ENCODE data around the gene SDHAF2. TPM values are rescaled to one million over a fixed set of nuclear protein-coding genes. Genes with fewer than 3 reads are reported as not detected.
"Not testable (repeated sequence)": the region's sequence is repeated elsewhere in the genome, so short reads cannot be mapped to it uniquely, and the experiment has no call there.

SDHAF2 gene
- total RNA-seq, 1 donor from 2014 or later = 68.5 TPM

DNA sequence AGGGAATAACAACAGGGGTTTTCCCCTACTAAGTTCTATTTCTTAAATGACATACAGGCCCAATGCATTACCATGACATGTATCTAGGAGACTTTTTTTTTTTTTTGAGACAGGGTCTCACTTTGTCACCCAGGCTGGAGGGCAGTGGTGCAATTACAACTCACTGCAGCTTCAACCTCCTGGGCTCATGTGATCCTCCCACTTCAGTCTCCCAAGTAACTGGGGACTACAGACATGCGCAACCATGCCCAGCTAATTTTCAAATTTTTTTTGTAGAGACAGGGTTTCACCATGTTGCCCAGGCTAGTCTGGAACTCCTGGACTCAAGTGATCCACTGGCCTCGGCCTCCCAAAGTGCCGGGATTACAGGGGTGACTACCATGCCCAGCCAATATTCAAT lies 7.7 kb upstream of the SDHAF2 start:
- FAIRE-seq = no peak

DNA sequence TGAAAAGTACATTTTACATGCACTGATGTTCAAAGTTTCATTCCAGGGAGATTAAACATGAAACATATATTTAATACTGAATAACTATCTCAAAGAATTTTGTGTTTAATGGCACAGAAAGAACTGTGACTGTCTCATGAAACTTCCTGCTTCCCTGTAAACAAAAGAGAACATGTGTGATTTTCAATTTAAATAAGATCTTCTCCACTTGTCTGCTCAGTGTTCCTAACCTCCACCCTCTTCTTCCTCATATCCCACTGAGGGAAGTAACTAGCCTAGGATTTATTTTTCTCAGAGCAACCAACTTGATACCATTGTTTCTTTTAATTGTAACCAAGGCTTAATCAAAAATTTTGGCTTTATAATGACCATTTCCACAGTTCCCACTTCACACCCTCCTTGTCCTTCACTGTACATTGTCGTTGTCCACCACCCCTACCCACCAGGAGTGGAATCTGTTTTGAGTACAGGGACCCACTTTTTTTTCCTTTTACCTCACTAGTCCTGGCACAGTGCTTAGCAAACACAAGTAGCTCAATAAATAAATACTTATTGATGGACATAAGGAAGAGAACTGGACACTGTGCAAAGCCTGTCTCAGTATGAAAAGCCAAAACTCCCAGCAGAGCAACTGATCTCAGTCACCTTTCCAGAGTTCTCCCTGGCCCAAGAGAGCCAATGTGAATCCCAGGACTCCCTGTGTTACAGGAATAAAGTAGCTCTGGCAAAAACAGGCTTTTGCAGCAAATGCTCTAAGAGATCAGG lies 4.4 kb upstream of the SDHAF2 start:
- no peak for FAIRE-seq
- no peak for DNase-seq (ENCODE audit: low spot score in 2 of 2)

More for the DNA sequence above, 7.7 kb upstream of the SDHAF2 start:
- no peak for DNase-seq (ENCODE audit: low spot score in 2 of 2)

GRCh38 chr11:61429346-61429690 lies 606 bp upstream of the SDHAF2 start:
- DNase-seq (ENCODE audit: low spot score in 2 of 2) = peak; percentile 63 to 65
- FAIRE-seq = no peak

DNA sequence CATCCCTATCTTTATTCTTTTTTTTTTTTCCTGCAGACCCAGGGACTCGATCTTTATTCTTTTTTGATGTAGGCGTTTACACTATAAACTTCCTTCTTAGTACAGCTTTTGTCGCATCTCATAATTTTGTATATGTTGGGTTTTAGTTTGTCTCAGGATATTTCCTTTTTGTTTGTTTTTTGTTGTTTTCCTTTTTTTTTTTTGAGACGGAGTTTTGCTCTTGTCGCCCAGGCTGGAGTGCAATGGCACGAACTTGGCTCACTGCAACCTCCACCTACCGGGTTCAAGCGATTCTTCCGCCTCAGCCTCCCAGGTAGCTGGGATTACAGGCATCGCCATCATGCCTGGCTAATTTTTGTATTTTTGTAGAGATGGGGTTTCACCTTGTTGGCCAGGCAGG lies 915 bp downstream of the SDHAF2 start:
- not testable (repeated sequence) for DNase-seq (ENCODE audit: low spot score in 2 of 2); FAIRE-seq

- DNase-seq (ENCODE audit: low spot score in 2 of 2) = no peak
- FAIRE-seq = no peak
These were observed 7.6 kb downstream of the SDHAF2 start for GRCh38 chr11:61437496-61437895.

DNA sequence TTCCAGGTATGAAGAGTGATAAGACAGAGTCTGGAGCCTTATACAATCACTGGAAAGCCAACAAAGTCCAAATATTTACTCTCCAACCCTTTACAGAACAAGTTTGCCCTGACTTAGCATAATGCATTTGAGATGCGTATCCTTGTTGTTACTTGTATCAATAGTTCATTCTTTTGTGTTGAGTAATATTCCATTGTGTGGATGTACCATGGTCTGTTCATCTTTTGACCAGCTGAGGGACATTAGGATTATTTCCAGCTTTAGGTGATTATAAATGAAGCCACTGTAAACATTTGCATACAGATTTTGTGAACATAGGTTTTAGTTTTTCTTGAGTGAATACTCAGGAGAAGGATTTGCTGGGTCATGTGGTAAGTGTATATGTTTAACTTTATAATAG lies 9.7 kb downstream of the SDHAF2 start:
- DNase-seq (ENCODE audit: low spot score in 2 of 2) = no peak
- FAIRE-seq = no peak

GRCh38 chr11:61442616-61443015 lies 12.7 kb downstream of the SDHAF2 start:
- FAIRE-seq (no peak), DNase-seq (ENCODE audit: low spot score in 2 of 2) (no peak)

GRCh38 chr11:61445516-61445915 lies 15.6 kb downstream of the SDHAF2 start:
- FAIRE-seq = no peak
- no peak for DNase-seq (ENCODE audit: low spot score in 2 of 2)

- FAIRE-seq (no peak), DNase-seq (ENCODE audit: low spot score in 2 of 2) (peak; percentile 40 to 76)
These were observed 16.3 kb downstream of the SDHAF2 start for GRCh38 chr11:61446211-61446651.

- FAIRE-seq = no peak
These were observed 18.0 kb downstream of the SDHAF2 start for GRCh38 chr11:61447601-61448551.

DNA sequence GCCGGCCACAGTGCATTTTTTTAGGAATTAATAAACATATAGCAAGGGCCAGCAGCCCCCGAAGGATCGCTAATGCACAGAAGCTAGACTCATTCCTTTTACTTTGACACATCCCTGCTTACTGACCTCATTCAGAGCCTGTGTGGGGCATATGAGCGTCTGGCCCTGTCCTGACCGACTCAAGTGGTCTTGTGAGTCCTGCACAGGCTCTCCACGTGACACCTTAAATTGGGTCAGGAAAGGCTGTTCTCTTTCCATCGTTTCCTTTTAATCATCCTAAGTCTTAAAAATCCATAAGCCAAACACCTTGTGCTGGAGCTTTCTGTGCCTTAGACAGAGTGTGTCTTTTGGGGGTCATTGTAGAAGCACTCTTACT lies 18.6 kb downstream of the SDHAF2 start:
- FAIRE-seq = no peak
- DNase-seq (ENCODE audit: low spot score in 2 of 2) = no peak

More at GRCh38 chr11:61447601-61448551, 18.0 kb downstream of the SDHAF2 start:
- DNase-seq (ENCODE audit: low spot score in 2 of 2) = no peak

- FAIRE-seq = no peak
- DNase-seq (ENCODE audit: low spot score in 2 of 2) = no peak
These were observed 22.9 kb downstream of the SDHAF2 start for GRCh38 chr11:61452825-61453224.

- FAIRE-seq = no peak
- DNase-seq (ENCODE audit: low spot score in 2 of 2) = no peak
These were observed 23.8 kb downstream of the SDHAF2 start for GRCh38 chr11:61453695-61454094.

GRCh38 chr11:61454520-61454919 lies 24.6 kb downstream of the SDHAF2 start:
- DNase-seq (ENCODE audit: low spot score in 2 of 2) (no peak), FAIRE-seq (no peak)

- FAIRE-seq = no peak
- no peak for DNase-seq (ENCODE audit: low spot score in 2 of 2)
These were observed 30.6 kb downstream of the SDHAF2 start for GRCh38 chr11:61460474-61460881.

DNA sequence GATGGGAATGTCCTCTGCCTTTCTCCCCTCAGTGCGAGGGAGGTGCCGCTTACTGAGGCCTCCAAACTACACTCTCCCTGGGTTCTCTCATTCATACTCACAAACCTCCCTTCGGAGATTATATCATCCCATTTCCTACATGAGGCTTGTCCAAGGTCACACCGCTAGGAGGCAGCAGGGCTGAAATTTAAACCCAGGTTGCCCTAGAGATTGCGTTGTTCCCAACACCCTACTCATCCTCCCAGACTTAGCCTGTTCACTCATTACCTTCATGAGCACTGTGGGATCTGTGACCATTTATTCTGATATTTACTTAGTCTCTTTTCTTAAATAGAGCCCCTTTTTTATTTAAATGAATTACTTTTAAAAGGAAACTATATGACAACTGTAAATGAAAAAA lies 31.1 kb downstream of the SDHAF2 start:
- DNase-seq (ENCODE audit: low spot score in 2 of 2) (no peak), FAIRE-seq (no peak)

GRCh38 chr11:61467602-61468001 lies 37.7 kb downstream of the SDHAF2 start:
- FAIRE-seq; DNase-seq (ENCODE audit: low spot score in 2 of 2): not testable (repeated sequence)

DNA sequence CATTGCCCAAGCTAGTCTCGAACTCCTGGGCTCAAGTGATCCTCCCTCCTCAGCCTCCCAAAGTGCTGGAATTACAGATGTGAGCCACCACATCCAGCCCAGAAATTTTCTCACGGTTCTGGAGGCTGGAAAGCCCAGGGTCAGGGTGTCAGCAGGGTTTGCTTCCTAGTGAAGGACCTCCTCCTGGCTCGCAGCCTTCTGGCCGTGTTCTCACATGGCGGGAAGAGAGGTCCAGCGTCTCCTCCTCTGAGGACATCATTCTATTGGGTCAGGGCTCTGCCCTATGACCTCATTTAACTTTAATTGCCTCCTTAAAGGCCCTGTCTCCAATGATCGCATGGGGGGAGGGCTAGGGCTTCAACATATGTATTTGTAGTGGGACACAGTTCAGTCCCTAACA lies 38.1 kb downstream of the SDHAF2 start:
- no peak for DNase-seq (ENCODE audit: low spot score in 2 of 2)
- FAIRE-seq = no peak

GRCh38 chr11:61472282-61472681 lies 42.4 kb downstream of the SDHAF2 start:
- no peak for DNase-seq (ENCODE audit: low spot score in 2 of 2)
- FAIRE-seq = no peak

GRCh38 chr11:61472868-61473267 lies 42.9 kb downstream of the SDHAF2 start:
- FAIRE-seq (no peak), DNase-seq (ENCODE audit: low spot score in 2 of 2) (no peak)

DNA sequence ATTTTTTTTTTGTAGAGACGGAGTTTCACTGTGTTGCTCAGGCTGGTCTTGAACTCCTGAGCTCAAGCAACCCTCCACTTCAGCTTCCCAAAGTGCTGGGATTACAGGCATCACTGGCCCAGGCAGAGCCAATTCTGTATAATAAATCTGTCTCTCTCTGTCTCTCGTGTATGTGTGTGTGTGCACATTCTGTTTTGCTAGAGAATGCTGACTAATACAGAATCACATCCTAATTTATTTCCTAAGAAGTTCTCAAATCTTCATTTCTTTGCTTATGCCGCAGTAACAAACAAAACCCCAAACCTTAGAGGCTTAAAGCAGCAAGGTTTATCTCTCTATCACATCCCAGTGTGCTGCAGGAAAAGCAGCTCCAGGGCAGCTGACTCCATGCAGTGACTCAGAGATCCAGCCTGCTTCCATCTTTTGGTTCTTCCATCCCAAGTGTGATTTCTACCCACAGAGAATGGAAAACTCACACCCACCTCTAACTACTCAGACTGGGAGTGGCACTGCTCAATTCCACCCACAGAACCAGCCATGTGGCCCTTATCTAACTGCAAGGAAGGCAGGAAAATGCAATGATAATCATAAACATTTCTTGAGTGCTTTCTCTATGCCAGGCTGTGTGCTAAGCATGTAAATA lies 43.6 kb downstream of the SDHAF2 start:
- no peak for FAIRE-seq
- DNase-seq (ENCODE audit: low spot score in 2 of 2) = no peak
